GM12878 (cell line): ENCODE results near the gene ISG20L2. TPM values are rescaled to one million over a fixed set of nuclear protein-coding genes. Genes with fewer than 3 reads are reported as not detected.

Experiments
- ATAC-seq: fragments of 200-7000 bp; cut with Tn5 transposase; 3 replicates; pipeline ENCODE4 v1.9.1; 2020; ENCODE audit warnings: mild to moderate bottlenecking, moderate library complexity
- BruUV-seq: library from RNA; stranded (reverse); fragments of 400-500 nt; replicated peaks from 2 replicates; lab custom pipeline; 2021; lab: Mats Ljungman, UMichigan
- CTCF ChIA-PET: fragments of 300-600 bp; sonication (Branson Sonifier 250); formaldehyde crosslinking; extraction: SDS; loops from one replicate; lab custom pipeline; 2021; ENCODE audit warnings: inconsistent platforms; lab: Yijun Ruan, JAX
- POLR2A ChIA-PET: fragments of 350-600 bp; formaldehyde crosslinking; extraction: SDS; loops from one replicate; lab custom pipeline; 2021; ENCODE audit warnings: inconsistent platforms; lab: Charles Lee
- RAD21 ChIA-PET: fragments of 300-600 bp; sonication (Branson Sonifier 250); formaldehyde crosslinking; loops from one replicate; lab custom pipeline; 2023; ENCODE audit warnings: antibody characterized with exemption; ENCODE audit not compliant: unreplicated experiment; lab: Charles Lee
- SMC1A ChIA-PET: fragments of 300-600 bp; sonication (Branson Sonifier 250); formaldehyde crosslinking; loops from one replicate; lab custom pipeline; 2023; ENCODE audit not compliant: unreplicated experiment, uncharacterized antibody; lab: Charles Lee
- DNase-seq: peaks from one replicate; pipeline ENCODE4 v3.0.0-alpha.2; 2011; ENCODE audit warnings: low read depth, low spot score
- FAIRE-seq: peaks from 3 replicates; lab custom pipeline; 2011; peaks lifted over from hg19 to GRCh38; lab: Jason Lieb, UNC
- H2AFZ ChIP-seq: 2 replicates; pipeline ENCODE4 v1.6.0; 2011; ENCODE audit warnings: low read depth, low read length, control low read depth; ENCODE audit not compliant: control insufficient read depth
- H3K27ac ChIP-seq: 2 replicates; pipeline ENCODE4 v1.5.1; 2011; ENCODE audit warnings: control low read depth; ENCODE audit not compliant: control insufficient read depth, insufficient read depth
- H3K27me3 ChIP-seq, 2 experiments: replicated peaks in 1 of 2; 2 replicates each; pipeline versions ENCODE4 v1.6.0 to v1.6.1; 2011; ENCODE audit warnings: low read length in 1 of 2; ENCODE audit not compliant: control insufficient read depth in 2 of 2, insufficient read depth in 2 of 2
- H3K36me3 ChIP-seq, 2 experiments: 2 replicates each; pipeline ENCODE4 v1.5.1; 2011; ENCODE audit warnings: low read length in 1 of 2; ENCODE audit not compliant: control insufficient read depth in 2 of 2, insufficient read depth in 2 of 2
- H3K4me1 ChIP-seq: 2 replicates; pipeline ENCODE4 v1.6.1; 2011; ENCODE audit warnings: mild to moderate bottlenecking, low read length, moderate library complexity, mixed read lengths; ENCODE audit not compliant: control insufficient read depth, insufficient read depth
- H3K4me2 ChIP-seq: 2 replicates; pipeline ENCODE4 v1.6.0; 2011; ENCODE audit warnings: control low read depth; ENCODE audit not compliant: control insufficient read depth, insufficient read depth
- H3K4me3 ChIP-seq: fragments of 200-600 bp; sonication (generic); 2 replicates; pipeline ENCODE4 v1.5.1; 2016
- H3K79me2 ChIP-seq: 2 replicates; pipeline ENCODE4 v1.6.0; 2011; ENCODE audit warnings: low read length; ENCODE audit not compliant: control insufficient read depth, insufficient read depth
- H3K9ac ChIP-seq: 2 replicates; pipeline ENCODE4 v1.8.0; 2011; ENCODE audit warnings: low read length, control low read depth, mixed read lengths; ENCODE audit not compliant: control insufficient read depth, insufficient read depth
- H3K9me3 ChIP-seq: replicated peaks from 3 replicates; pipeline ENCODE4 v1.5.1; 2011; ENCODE audit warnings: mild to moderate bottlenecking, low read length; ENCODE audit not compliant: control insufficient read depth, insufficient read depth
- H4K20me1 ChIP-seq: 2 replicates; pipeline ENCODE4 v1.6.0; 2011; ENCODE audit not compliant: control insufficient read depth, insufficient read depth
- BHLHE40 ChIP-seq, 2 experiments: fragments of 450-650 bp in 1 of 2; IDR thresholded peaks; 2 replicates each; pipeline ENCODE4 v1.6.1; 2011 to 2017; ENCODE audit warnings: low read depth in 2 of 2, borderline replicate concordance in 1 of 2, improper control_type of control experiment in 1 of 2, low read length in 1 of 2, mild to moderate bottlenecking in 1 of 2
- CBFB ChIP-seq: IDR thresholded peaks from 2 replicates; pipeline ENCODE4 v1.6.1; 2016; ENCODE audit warnings: antibody characterized with exemption, low read depth
- CBX3 ChIP-seq: fragments of 200-600 bp; sonication (generic); IDR thresholded peaks from 2 replicates; pipeline ENCODE4 v1.6.1; 2016; ENCODE audit warnings: low read depth, borderline replicate concordance
- IKZF2 ChIP-seq, 2 experiments: fragments of 450-650 bp; IDR thresholded peaks; 2 replicates each; pipeline ENCODE4 v1.6.1; 2017; ENCODE audit warnings: mild to moderate bottlenecking in 2 of 2, moderate library complexity in 2 of 2
- JUNB ChIP-seq: IDR thresholded peaks from 2 replicates; pipeline ENCODE4 v1.6.1; 2016; ENCODE audit warnings: antibody characterized with exemption, mild to moderate bottlenecking
- NRF1 ChIP-seq: conservative IDR thresholded peaks from 2 replicates; pipeline ENCODE4 v1.6.1; 2011; ENCODE audit warnings: mild to moderate bottlenecking, low read depth, low read length, improper control_type of control experiment
- PAX5 ChIP-seq: IDR thresholded peaks from 2 replicates; pipeline ENCODE4 v1.6.1; 2011; ENCODE audit warnings: low read depth, low read length, borderline replicate concordance
- RUNX3 ChIP-seq: IDR thresholded peaks from 2 replicates; pipeline ENCODE4 v1.6.1; 2012; ENCODE audit warnings: low read length, inconsistent platforms
- SIN3A ChIP-seq: IDR thresholded peaks from 2 replicates; pipeline ENCODE4 v1.6.1; 2012; ENCODE audit warnings: low read depth, low read length, improper control_type of control experiment
- ZNF592 ChIP-seq: fragments of 450-650 bp; IDR thresholded peaks from 2 replicates; pipeline ENCODE4 v1.6.1; 2017; ENCODE audit warnings: mild to moderate bottlenecking, moderate library complexity
- ZSCAN29 ChIP-seq: fragments of 450-650 bp; IDR thresholded peaks from 2 replicates; pipeline ENCODE4 v1.6.1; 2017; ENCODE audit warnings: mild to moderate bottlenecking, moderate library complexity
- ZZZ3 ChIP-seq: IDR thresholded peaks from 2 replicates; pipeline ENCODE4 v1.6.1; 2011; ENCODE audit warnings: low read depth; ENCODE audit not compliant: control insufficient read depth, insufficient read length
- WGBS: methylation state at CpG from one replicate; pipeline ENCODE4 v1.1.6; 2016; ENCODE audit warnings: low lambda C conversion rate; ENCODE audit not compliant: insufficient replicate concordance, insufficient coverage; ENCODE audit errors: missing lambda C conversion rate; 5-methylcytosine and 5-hydroxymethylcytosine counted together
- in situ Hi-C: fragments of 300-500 bp; cut with MboI; formaldehyde crosslinking; loops from 9 replicates; pipeline ENCODE4 v1.14.3; 2018; ENCODE audit warnings: mixed read lengths
- intact Hi-C: fragments of 100-400 bp; cut with micrococcal nuclease; formaldehyde crosslinking; loops from one replicate; pipeline ENCODE4 v1.14.2; 2022; ENCODE audit not compliant: unreplicated experiment
- polyA plus RNA-seq, 11 experiments: library from polyadenylated mRNA; depleted of rRNA in 4 of 11; unstranded in 6 of 11; stranded (reverse) in 5 of 11; fragments of >200 nt; fragmentation: Nextera tagmentation in 4 of 11; fragmentation: Illumina TruSeq in 1 of 11; extraction: Ambion mirVana in 4 of 11; extraction: Trizol in 1 of 11; gene quantifications; 1 replicate in 1 of 11; 2 replicates in 10 of 11; pipeline versions ENCODE4 v1.2.1 to v1.2.3, GENCODE V29; 2011 to 2016; ENCODE audit warnings: inconsistent platforms in 2 of 11, missing spikeins in 2 of 11, low read depth in 1 of 11
- total RNA-seq, 4 experiments: library from RNA; depleted of rRNA in 3 of 4; stranded (reverse); fragments of >200 nt in 3 of 4; fragmentation: Illumina TruSeq in 1 of 4; extraction: Trizol in 1 of 4; gene quantifications; 2 replicates each; pipeline versions ENCODE4 v1.2.1 to v1.2.3, GENCODE V29; 2013 to 2021
- TF ChIP-seq, protein P1 (sequence below), 3 experiments: IDR thresholded peaks in 2 of 3; conservative IDR thresholded peaks in 1 of 3; 2 replicates each; pipeline ENCODE4 v1.5.1; 2011; ENCODE audit warnings: low read depth in 3 of 3, low read length in 3 of 3, mild to moderate bottlenecking in 3 of 3, control low read depth in 2 of 3, moderate library complexity in 2 of 3, inconsistent platforms in 1 of 3, mixed read lengths in 1 of 3; ENCODE audit not compliant: control insufficient read depth in 2 of 3, insufficient read depth in 1 of 3; ENCODE audit errors: extremely low read depth in 1 of 3
- TF ChIP-seq, protein P2 (sequence below): fragments of 450-650 bp; conservative IDR thresholded peaks from 2 replicates; pipeline ENCODE4 v1.6.1; 2017; ENCODE audit warnings: mild to moderate bottlenecking, moderate library complexity

ISG20L2 gene
- total and polyA plus RNA-seq, 10 of the 15 experiments (the other 5 are each of a cell fraction or from before 2014, with no cell fraction given), result 16.4 to 111 (median 48.0) TPM

DNA sequence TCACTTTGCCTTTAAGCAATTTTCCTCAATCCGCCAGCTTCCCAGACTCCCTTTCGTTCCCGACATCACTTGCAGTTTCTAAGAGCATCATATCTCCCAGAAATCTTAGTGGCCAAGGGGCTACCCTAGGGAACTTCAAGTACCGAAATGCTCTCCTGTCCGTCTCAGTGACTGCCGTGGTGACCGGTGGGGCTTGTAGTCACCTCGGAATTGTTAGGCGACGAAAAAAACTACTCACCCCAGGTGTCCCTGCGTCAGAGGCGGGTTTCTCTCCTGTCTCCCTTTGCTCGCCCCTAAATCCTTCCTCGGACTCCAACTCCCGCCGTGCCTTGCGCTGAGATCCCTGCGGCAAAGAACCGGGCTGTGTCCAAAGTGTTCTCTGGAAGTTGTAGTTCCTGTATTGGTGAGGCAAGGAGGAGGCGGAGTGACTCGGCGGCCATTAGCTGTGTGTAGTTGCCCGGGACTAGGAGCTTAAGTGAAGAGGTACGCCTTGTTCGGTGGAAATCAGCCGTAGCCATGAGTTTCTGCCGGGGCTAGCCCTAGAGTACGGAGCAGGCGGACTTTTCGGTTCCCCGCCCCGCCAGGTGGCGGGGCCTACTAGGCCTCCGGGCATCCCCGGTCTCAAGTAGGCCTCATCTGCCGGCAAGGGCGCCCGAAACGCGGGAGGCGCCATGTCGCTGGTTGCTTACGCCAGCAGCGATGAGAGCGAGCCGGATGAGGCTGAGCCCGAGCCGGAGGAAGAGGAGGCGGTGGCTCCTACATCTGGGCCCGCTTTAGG lies 38.7 kb upstream of the ISG20L2 start, which contains the start of gene PRCC:
PRCC (plus strand) TSS at position 435 of the 778 bp plus-strand sequence; CDS start at position 672, 237 bp downstream.
- Histone ChIP-seq H4K20me1 (no peaks in the 10 kb centered on the region), H3K4me1 (no peaks in the 10 kb centered on the region), H3K9me3 (no peaks in the 10 kb centered on the region), H3K27me3 (no peaks in the 10 kb centered on the region), H3K79me2 (peaks cover 56% of the 10 kb centered on the region), H3K36me3 (peaks cover 0 to 10% of the 10 kb centered on the region in 2 experiments; a peak in 2 of 4 replicates), H2AFZ (peak within 1 kb of the TSS; percentile 95), H3K27ac (peak within 1 kb of the TSS; percentile 87), H3K9ac (peak within 1 kb of the TSS; percentile 92), H3K4me2 (peak within 1 kb of the TSS; percentile 99), H3K4me3 (peak within 1 kb of the TSS; percentile 92)
- FAIRE-seq, result peak; percentile 100
- CTCF ChIA-PET, result interaction anchor here (0.6 to 9.6 kb wide), 13 partner anchors 8 to 1632 kb away, joined by 3 to 152 read pairs (median 4); partner anchors contain the start of genes CRABP2, HDGF, ISG20L2 and METTL25B
- SMC1A ChIA-PET, result interaction anchor here (1.0 to 11.8 kb wide), 8 partner anchors 11 to 41 kb away, joined by 3 to 108 read pairs (median 10); partner anchors contain the start of genes HDGF, ISG20L2, METTL25B and MRPL24
- in situ Hi-C loops (no loop called here), intact Hi-C loops (loop anchor here (1.0 to 5.0 kb wide), 4 partner anchors 16 to 265 kb away; partner anchors contain the start of genes HDGF, ISG20L2, MEF2D and METTL25B)
- RAD21 ChIA-PET, result interaction anchor here (0.6 to 5.0 kb wide), 11 partner anchors 12 to 93 kb away, joined by 3 to 59 read pairs (median 3); partner anchors contain the start of genes HDGF, ISG20L2, METTL25B and MRPL24
- ATAC-seq, result peak; percentile 94
- peak; percentile 100 for DNase-seq
- POLR2A ChIA-PET, result interaction anchor here (0.6 to 6.9 kb wide), 7 partner anchors 11 to 535 kb away, joined by 4 to 71 read pairs (median 7); partner anchors contain the start of genes HDGF, ISG20L2, METTL25B and MRPL24
- WGBS, result under 1% methylated on average over 49 of the region's 50 CpGs
- BruUV-seq, result TSS peak; percentile 77
- TF ChIP-seq, protein P1, sequence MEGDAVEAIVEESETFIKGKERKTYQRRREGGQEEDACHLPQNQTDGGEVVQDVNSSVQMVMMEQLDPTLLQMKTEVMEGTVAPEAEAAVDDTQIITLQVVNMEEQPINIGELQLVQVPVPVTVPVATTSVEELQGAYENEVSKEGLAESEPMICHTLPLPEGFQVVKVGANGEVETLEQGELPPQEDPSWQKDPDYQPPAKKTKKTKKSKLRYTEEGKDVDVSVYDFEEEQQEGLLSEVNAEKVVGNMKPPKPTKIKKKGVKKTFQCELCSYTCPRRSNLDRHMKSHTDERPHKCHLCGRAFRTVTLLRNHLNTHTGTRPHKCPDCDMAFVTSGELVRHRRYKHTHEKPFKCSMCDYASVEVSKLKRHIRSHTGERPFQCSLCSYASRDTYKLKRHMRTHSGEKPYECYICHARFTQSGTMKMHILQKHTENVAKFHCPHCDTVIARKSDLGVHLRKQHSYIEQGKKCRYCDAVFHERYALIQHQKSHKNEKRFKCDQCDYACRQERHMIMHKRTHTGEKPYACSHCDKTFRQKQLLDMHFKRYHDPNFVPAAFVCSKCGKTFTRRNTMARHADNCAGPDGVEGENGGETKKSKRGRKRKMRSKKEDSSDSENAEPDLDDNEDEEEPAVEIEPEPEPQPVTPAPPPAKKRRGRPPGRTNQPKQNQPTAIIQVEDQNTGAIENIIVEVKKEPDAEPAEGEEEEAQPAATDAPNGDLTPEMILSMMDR (IDR thresholded peaks at IDR 0.05 in 2 of 3, conservative IDR thresholded peaks at IDR 0.05 in 1 of 3; ENCODE audit: control insufficient read depth in 2 of 3, extremely low read depth in 1 of 3, insufficient read depth in 1 of 3, low read depth in 3 of 3, low read length in 3 of 3), result no peak
- TF ChIP-seq ZSCAN29 (peak; percentile 78), NRF1 (no peak), CBFB (no peak), CBX3 (no peak), JUNB (0 out of 2 replicates have a peak, but pooled peaks have one; percentile 23), PAX5 (no peak), ZNF592 (peak; percentile 98), IKZF2 (IDR thresholded peaks at IDR 0.05) (peak; percentile 74 to 80; a peak in 3 of 4 replicates), BHLHE40 (IDR thresholded peaks at IDR 0.05; ENCODE audit: borderline replicate concordance in 1 of 2, low read depth in 2 of 2, low read length in 1 of 2) (peak in 1 of 2 experiments; percentile 7; a peak in 1 of 4 replicates), ZZZ3 (no peak), RUNX3 (peak; percentile 64), SIN3A (peak; percentile 92)
- TF ChIP-seq, protein P2, sequence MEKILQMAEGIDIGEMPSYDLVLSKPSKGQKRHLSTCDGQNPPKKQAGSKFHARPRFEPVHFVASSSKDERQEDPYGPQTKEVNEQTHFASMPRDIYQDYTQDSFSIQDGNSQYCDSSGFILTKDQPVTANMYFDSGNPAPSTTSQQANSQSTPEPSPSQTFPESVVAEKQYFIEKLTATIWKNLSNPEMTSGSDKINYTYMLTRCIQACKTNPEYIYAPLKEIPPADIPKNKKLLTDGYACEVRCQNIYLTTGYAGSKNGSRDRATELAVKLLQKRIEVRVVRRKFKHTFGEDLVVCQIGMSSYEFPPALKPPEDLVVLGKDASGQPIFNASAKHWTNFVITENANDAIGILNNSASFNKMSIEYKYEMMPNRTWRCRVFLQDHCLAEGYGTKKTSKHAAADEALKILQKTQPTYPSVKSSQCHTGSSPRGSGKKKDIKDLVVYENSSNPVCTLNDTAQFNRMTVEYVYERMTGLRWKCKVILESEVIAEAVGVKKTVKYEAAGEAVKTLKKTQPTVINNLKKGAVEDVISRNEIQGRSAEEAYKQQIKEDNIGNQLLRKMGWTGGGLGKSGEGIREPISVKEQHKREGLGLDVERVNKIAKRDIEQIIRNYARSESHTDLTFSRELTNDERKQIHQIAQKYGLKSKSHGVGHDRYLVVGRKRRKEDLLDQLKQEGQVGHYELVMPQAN, result peak; percentile 96
